ENCODE data around the gene SMIM33.
"Not testable (repeated sequence)": the region's sequence is repeated elsewhere in the genome, so short reads cannot be mapped to it uniquely, and the experiment has no call there.

The SMIM33 gene

GRCh38 chr5:139486201-139486600 lies 15.4 kb downstream of the SMIM33 start:
- DNase-seq: no peak

GRCh38 chr5:139488260-139488659 lies 17.5 kb downstream of the SMIM33 start:
- DNase-seq: no peak

GRCh38 chr5:139492700-139493192 lies 21.9 kb downstream of the SMIM33 start:
- DNase-seq: no peak

- no peak for DNase-seq
Observed at GRCh38 chr5:139494256-139494655, 23.5 kb downstream of the SMIM33 start.

GRCh38 chr5:139494832-139495231 lies 24.0 kb downstream of the SMIM33 start:
- DNase-seq: no peak

- DNase-seq: no peak
Observed at GRCh38 chr5:139495638-139496435, 25.0 kb downstream of the SMIM33 start.

- no peak for DNase-seq
Observed at GRCh38 chr5:139501381-139501780, 30.6 kb downstream of the SMIM33 start.

- DNase-seq: not testable (repeated sequence)
Observed at GRCh38 chr5:139503036-139503817, 32.4 kb downstream of the SMIM33 start.

- not testable (repeated sequence) for DNase-seq
Observed at GRCh38 chr5:139503879-139504278, 33.1 kb downstream of the SMIM33 start.

- not testable (repeated sequence) for DNase-seq
Observed at GRCh38 chr5:139504722-139505121, 33.9 kb downstream of the SMIM33 start.

- DNase-seq: no peak
Observed at GRCh38 chr5:139512786-139513390, 42.1 kb downstream of the SMIM33 start.

- peak; percentile 19 for DNase-seq
Observed at GRCh38 chr5:139513434-139513833, 42.6 kb downstream of the SMIM33 start.

- no peak for DNase-seq
Observed at GRCh38 chr5:139513852-139514485, 43.2 kb downstream of the SMIM33 start.

- no peak for DNase-seq
Observed at GRCh38 chr5:139514486-139514856, 43.7 kb downstream of the SMIM33 start.

- DNase-seq: peak; percentile 30
Observed at GRCh38 chr5:139517683-139518564, 47.1 kb downstream of the SMIM33 start.

All from NCI-H1694 (cell line).